GM04503 (cell line): ENCODE data around the gene CABP7.

Source experiments
- DNase-seq: peaks from one replicate; pipeline ENCODE4 v3.0.0-alpha.2; 2012; ENCODE audit warnings: low read depth

Gene CABP7

GRCh38 chr22:29702000-29702930, 17.5 kb upstream of the CABP7 start:
- no peak for DNase-seq

- no peak for DNase-seq
These were observed 16.8 kb upstream of the CABP7 start for GRCh38 chr22:29702931-29703501.

- DNase-seq, result no peak
These were observed 16.1 kb upstream of the CABP7 start for GRCh38 chr22:29703569-29704195.

- DNase-seq, result no peak
These were observed 15.1 kb upstream of the CABP7 start for GRCh38 chr22:29704528-29705285.

GRCh38 chr22:29705651-29706050, 14.2 kb upstream of the CABP7 start:
- DNase-seq, result no peak

- no peak for DNase-seq
These were observed 13.3 kb upstream of the CABP7 start for GRCh38 chr22:29706486-29706885.

- DNase-seq, result no peak
These were observed 12.8 kb upstream of the CABP7 start for GRCh38 chr22:29707010-29707409.

GRCh38 chr22:29707471-29707870, 12.3 kb upstream of the CABP7 start:
- no peak for DNase-seq

GRCh38 chr22:29710193-29710592, 9.6 kb upstream of the CABP7 start:
- DNase-seq, result no peak

GRCh38 chr22:29710922-29711593, 8.7 kb upstream of the CABP7 start:
- DNase-seq, result no peak

GRCh38 chr22:29712119-29712518, 7.7 kb upstream of the CABP7 start:
- DNase-seq, result no peak

- no peak for DNase-seq
These were observed 6.6 kb upstream of the CABP7 start for GRCh38 chr22:29713156-29713727.

- DNase-seq, result no peak
These were observed 4.6 kb upstream of the CABP7 start for GRCh38 chr22:29715240-29715639.

GRCh38 chr22:29715705-29716104, 4.1 kb upstream of the CABP7 start:
- DNase-seq, result no peak

GRCh38 chr22:29716814-29717545, 2.8 kb upstream of the CABP7 start:
- DNase-seq, result peak; percentile 21

- DNase-seq, result no peak
These were observed 2.0 kb upstream of the CABP7 start for GRCh38 chr22:29717789-29718188.

GRCh38 chr22:29718949-29719898, 579 bp upstream of the CABP7 start:
- no peak for DNase-seq

- no peak for DNase-seq
These were observed 1.1 kb downstream of the CABP7 start for GRCh38 chr22:29720811-29721323.

- no peak for DNase-seq
These were observed 2.3 kb downstream of the CABP7 start for GRCh38 chr22:29722151-29722550.
